ENCODE results near the gene KLHL30.

DNA sequence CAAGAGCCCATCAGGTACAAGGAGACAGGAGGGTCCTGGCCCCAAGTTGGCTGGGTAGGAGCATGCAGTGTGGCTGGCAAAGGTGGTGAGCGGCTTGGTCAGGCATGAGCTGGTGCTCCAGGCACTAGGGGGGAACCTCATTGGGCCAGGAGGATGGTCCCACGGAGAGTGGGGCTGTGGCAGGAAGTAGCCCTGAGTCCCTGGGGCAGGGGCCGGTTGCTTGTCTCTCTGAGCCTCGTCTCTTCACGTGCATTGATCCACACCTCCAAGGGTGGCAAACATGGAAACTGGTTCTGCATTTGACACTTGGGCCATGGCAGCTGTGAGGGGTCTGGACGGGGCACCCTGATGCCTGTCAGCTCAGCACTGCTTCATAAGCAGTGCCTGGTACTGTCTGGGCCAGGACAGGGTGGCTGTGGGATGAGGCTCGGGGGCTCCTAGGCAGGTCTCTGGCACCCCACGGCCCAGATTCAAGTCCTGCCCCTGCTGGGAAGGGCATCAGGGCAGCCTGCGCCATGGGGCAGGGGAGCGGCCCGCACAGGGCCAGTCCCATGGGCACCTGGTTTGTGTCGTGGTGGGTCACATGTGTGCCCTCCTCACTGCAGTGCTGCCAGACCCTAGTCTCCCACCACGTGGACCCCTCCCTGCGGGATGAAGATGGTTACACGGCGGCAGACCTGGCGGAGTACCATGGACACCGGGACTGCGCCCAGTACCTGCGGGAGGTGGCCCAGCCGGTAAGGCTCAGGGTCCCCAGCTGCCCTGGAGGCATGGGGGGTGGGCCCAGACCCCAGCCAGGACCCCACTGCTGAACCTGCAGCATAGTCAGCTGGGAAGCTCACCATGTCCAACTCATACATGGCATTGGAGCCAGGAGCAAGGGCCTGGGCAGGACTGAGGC, 21.9 kb upstream of the KLHL30 start:
- TF ChIP-seq CTCF (IDR thresholded peaks at IDR 0.05 in 2 of 3, conservative IDR thresholded peaks at IDR 0.05 in 1 of 3; ENCODE audit: borderline replicate concordance in 1 of 3, insufficient read depth in 1 of 3, low read depth in 2 of 3, low read length in 2 of 3) (no peak), CEBPB (IDR thresholded peaks at IDR 0.05; ENCODE audit: low read depth) (no peak), EGR1 (IDR thresholded peaks at IDR 0.05; ENCODE audit: low read depth) (no peak), SP1 (IDR thresholded peaks at IDR 0.05; ENCODE audit: low read depth) (no peak), JUND (IDR thresholded peaks at IDR 0.05) (no peak), POLR2AphosphoS5 (IDR thresholded peaks at IDR 0.05; ENCODE audit: low read depth, low read length) (no peak), POLR2A (IDR thresholded peaks at IDR 0.05; ENCODE audit: borderline replicate concordance, extremely low read depth, insufficient read depth, insufficient read length) (no peak), SIN3A (IDR thresholded peaks at IDR 0.05; ENCODE audit: low read depth) (no peak), EZH2 (IDR thresholded peaks at IDR 0.05) (no peak), EZH2phosphoT487 (IDR thresholded peaks at IDR 0.05; ENCODE audit: borderline replicate concordance) (no peak), REST (IDR thresholded peaks at IDR 0.05; ENCODE audit: low read depth) (no peak)
- TF ChIP-seq, protein P1, sequence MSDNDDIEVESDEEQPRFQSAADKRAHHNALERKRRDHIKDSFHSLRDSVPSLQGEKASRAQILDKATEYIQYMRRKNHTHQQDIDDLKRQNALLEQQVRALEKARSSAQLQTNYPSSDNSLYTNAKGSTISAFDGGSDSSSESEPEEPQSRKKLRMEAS (IDR thresholded peaks at IDR 0.05) = no peak
